SU-DHL-6 (cell line): Measurements from ENCODE around the gene HOXC10.

ENCODE experiments used
- EZH2phosphoT487 ChIP-seq: fragments of 200-600 bp; sonication (generic), shearing (Covaris generic); conservative IDR thresholded peaks from 2 replicates; pipeline ENCODE4 v1.6.1; 2018; ENCODE audit warnings: mild to moderate bottlenecking, antibody characterized with exemption, low read length, moderate library complexity, mixed read lengths
- TF ChIP-seq, protein P1 (sequence below): fragments of 200-600 bp; sonication (generic); IDR thresholded peaks from one replicate; pipeline ENCODE4 v1.5.1; 2017; ENCODE audit warnings: antibody characterized with exemption, mild to moderate bottlenecking, low read length, moderate library complexity; ENCODE audit not compliant: insufficient read depth, poor library complexity, severe bottlenecking

GRCh38 chr12:53950789-53951576 lies 34.0 kb upstream of the HOXC10 start:
- TF ChIP-seq, protein P1, sequence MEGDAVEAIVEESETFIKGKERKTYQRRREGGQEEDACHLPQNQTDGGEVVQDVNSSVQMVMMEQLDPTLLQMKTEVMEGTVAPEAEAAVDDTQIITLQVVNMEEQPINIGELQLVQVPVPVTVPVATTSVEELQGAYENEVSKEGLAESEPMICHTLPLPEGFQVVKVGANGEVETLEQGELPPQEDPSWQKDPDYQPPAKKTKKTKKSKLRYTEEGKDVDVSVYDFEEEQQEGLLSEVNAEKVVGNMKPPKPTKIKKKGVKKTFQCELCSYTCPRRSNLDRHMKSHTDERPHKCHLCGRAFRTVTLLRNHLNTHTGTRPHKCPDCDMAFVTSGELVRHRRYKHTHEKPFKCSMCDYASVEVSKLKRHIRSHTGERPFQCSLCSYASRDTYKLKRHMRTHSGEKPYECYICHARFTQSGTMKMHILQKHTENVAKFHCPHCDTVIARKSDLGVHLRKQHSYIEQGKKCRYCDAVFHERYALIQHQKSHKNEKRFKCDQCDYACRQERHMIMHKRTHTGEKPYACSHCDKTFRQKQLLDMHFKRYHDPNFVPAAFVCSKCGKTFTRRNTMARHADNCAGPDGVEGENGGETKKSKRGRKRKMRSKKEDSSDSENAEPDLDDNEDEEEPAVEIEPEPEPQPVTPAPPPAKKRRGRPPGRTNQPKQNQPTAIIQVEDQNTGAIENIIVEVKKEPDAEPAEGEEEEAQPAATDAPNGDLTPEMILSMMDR = no peak
- TF ChIP-seq EZH2phosphoT487 = no peak
